Measurements from ENCODE around the gene FMNL3. TPM values are rescaled to one million over a fixed set of nuclear protein-coding genes. Genes with fewer than 3 reads are reported as not detected.
A peak's percentile ranks its signal among the peaks of the same experiment; 100 is the strongest.

The FMNL3 gene
- total RNA-seq, 1 donor from 2014 or later: 58.4 TPM

- no peaks in the 10 kb centered on the region for H3K27me3 ChIP-seq (ENCODE audit: insufficient read depth, low read length)
- H3K27ac Mint-ChIP-seq (ENCODE audit: unreplicated experiment): no peak overlapping the region
- TF ChIP-seq, protein P1, sequence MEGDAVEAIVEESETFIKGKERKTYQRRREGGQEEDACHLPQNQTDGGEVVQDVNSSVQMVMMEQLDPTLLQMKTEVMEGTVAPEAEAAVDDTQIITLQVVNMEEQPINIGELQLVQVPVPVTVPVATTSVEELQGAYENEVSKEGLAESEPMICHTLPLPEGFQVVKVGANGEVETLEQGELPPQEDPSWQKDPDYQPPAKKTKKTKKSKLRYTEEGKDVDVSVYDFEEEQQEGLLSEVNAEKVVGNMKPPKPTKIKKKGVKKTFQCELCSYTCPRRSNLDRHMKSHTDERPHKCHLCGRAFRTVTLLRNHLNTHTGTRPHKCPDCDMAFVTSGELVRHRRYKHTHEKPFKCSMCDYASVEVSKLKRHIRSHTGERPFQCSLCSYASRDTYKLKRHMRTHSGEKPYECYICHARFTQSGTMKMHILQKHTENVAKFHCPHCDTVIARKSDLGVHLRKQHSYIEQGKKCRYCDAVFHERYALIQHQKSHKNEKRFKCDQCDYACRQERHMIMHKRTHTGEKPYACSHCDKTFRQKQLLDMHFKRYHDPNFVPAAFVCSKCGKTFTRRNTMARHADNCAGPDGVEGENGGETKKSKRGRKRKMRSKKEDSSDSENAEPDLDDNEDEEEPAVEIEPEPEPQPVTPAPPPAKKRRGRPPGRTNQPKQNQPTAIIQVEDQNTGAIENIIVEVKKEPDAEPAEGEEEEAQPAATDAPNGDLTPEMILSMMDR (IDR thresholded peaks at IDR 0.05; ENCODE audit: insufficient read depth, low read depth, low read length): no peak
- TF ChIP-seq EZH2 (IDR thresholded peaks at IDR 0.05; ENCODE audit: insufficient read depth, low read length): no peak
- H3K4me3 Mint-ChIP-seq (ENCODE audit: unreplicated experiment): peak overlapping the region; percentile 61
- DNase-seq (ENCODE audit: low read depth): no peak
- no peaks in the 10 kb centered on the region for H3K9me3 ChIP-seq (ENCODE audit: insufficient read depth, low read depth, low read length)
- H3K4me1 Mint-ChIP-seq (ENCODE audit: low read depth, unreplicated experiment): peaks cover 38% of the 10 kb centered on the region
- no peaks in the 10 kb centered on the region for H3K27me3 Mint-ChIP-seq (ENCODE audit: low read depth, unreplicated experiment)
- no peak overlapping the region for H2AFZ ChIP-seq (ENCODE audit: low read depth, low read length)
- H3K9me3 Mint-ChIP-seq (ENCODE audit: unreplicated experiment): no peaks in the 10 kb centered on the region
- H4K20me1 ChIP-seq (ENCODE audit: insufficient read depth, low read length): peaks cover 77% of the 10 kb centered on the region
- H3K4me1 ChIP-seq (ENCODE audit: insufficient read depth, low read length): peaks cover 20% of the 10 kb centered on the region
- no peak overlapping the region for H3K9ac ChIP-seq (ENCODE audit: low read length)
- peak overlapping the region; percentile 37 for H3K4me2 ChIP-seq (ENCODE audit: low read length)
- no peak overlapping the region for H3K27ac ChIP-seq (ENCODE audit: low read depth, low read length)
- H3K4me3 ChIP-seq (ENCODE audit: insufficient read depth, low read depth, low read length): no peak overlapping the region
- no peaks in the 10 kb centered on the region for H3K36me3 Mint-ChIP-seq (ENCODE audit: low read depth, unreplicated experiment)
- no peak for FAIRE-seq
- peaks cover 78% of the 10 kb centered on the region for H3K79me2 ChIP-seq (ENCODE audit: insufficient read depth, low read length)
- H3K36me3 ChIP-seq (ENCODE audit: insufficient read depth, low read length): peaks cover 5% of the 10 kb centered on the region
These were observed 37.2 kb upstream of the FMNL3 start for GRCh38 chr12:49744363-49744885.

- Histone ChIP-seq H3K9ac (ENCODE audit: low read length) (peak overlapping the region; percentile 97), H3K4me2 (ENCODE audit: low read length) (peak overlapping the region; percentile 96), H2AFZ (ENCODE audit: low read depth, low read length) (peak overlapping the region; percentile 24), H3K9me3 (ENCODE audit: insufficient read depth, low read depth, low read length) (no peaks in the 10 kb centered on the region), H3K4me3 (ENCODE audit: insufficient read depth, low read depth, low read length) (peak overlapping the region; percentile 97), H3K79me2 (ENCODE audit: insufficient read depth, low read length) (peaks cover 54% of the 10 kb centered on the region), H3K4me1 (ENCODE audit: insufficient read depth, low read length) (peaks cover 20% of the 10 kb centered on the region), H3K27ac (ENCODE audit: low read depth, low read length) (peak overlapping the region; percentile 98), H4K20me1 (ENCODE audit: insufficient read depth, low read length) (peaks cover 53% of the 10 kb centered on the region), H3K27me3 (ENCODE audit: insufficient read depth, low read length) (no peaks in the 10 kb centered on the region), H3K36me3 (ENCODE audit: insufficient read depth, low read length) (no peaks in the 10 kb centered on the region)
- H3K4me1 Mint-ChIP-seq (ENCODE audit: low read depth, unreplicated experiment): peaks cover 21% of the 10 kb centered on the region
- FAIRE-seq: no peak
- H3K27ac Mint-ChIP-seq (ENCODE audit: unreplicated experiment): peak overlapping the region; percentile 99
- H3K9me3 Mint-ChIP-seq (ENCODE audit: unreplicated experiment): no peaks in the 10 kb centered on the region
- TF ChIP-seq, protein P1 (IDR thresholded peaks at IDR 0.05; ENCODE audit: insufficient read depth, low read depth, low read length): no peak
- TF ChIP-seq EZH2 (IDR thresholded peaks at IDR 0.05; ENCODE audit: insufficient read depth, low read length): no peak
- H3K4me3 Mint-ChIP-seq (ENCODE audit: unreplicated experiment): peak overlapping the region; percentile 95
- H3K36me3 Mint-ChIP-seq (ENCODE audit: low read depth, unreplicated experiment): no peaks in the 10 kb centered on the region
- DNase-seq (ENCODE audit: low read depth): peak; percentile 76
- no peaks in the 10 kb centered on the region for H3K27me3 Mint-ChIP-seq (ENCODE audit: low read depth, unreplicated experiment)
These were observed 34.8 kb upstream of the FMNL3 start for GRCh38 chr12:49741882-49742620.

All from astrocyte (in vitro differentiated cells and primary cell).